H1 (cell line): ENCODE results near the gene PDLIM3. TPM values are rescaled to one million over a fixed set of nuclear protein-coding genes. Genes with fewer than 3 reads are reported as not detected.

ENCODE experiments used
- CTCF ChIA-PET: fragments of 300-600 bp; sonication (Branson Sonifier 250); formaldehyde crosslinking; loops from one replicate; lab custom pipeline; 2021; ENCODE audit not compliant: partially characterized antibody; lab: Charles Lee
- POLR2A ChIA-PET: fragments of 300-600 bp; sonication (Branson Sonifier 250); formaldehyde crosslinking; loops from one replicate; lab custom pipeline; 2021; ENCODE audit warnings: inconsistent platforms; ENCODE audit not compliant: partially characterized antibody; lab: Charles Lee
- DNase-seq, 2 experiments: peaks; one replicate each; pipeline versions ENCODE4 v3.0.0 to v3.0.0-alpha.2; 2010 to 2022; ENCODE audit warnings: low spot score in 2 of 2, low read depth in 1 of 2, mixed read lengths in 1 of 2
- FAIRE-seq: peaks from 2 replicates; lab custom pipeline; 2011; peaks lifted over from hg19 to GRCh38; lab: Jason Lieb, UNC
- H2AFZ ChIP-seq: 2 replicates; pipeline ENCODE4 v1.8.1; 2012; ENCODE audit warnings: low read length, inconsistent platforms
- H2AK5ac ChIP-seq: 2 replicates; pipeline ENCODE4 v1.6.1; 2013; ENCODE audit warnings: low read depth, low read length
- H2BK120ac ChIP-seq: replicated peaks from 2 replicates; pipeline ENCODE3; 2013; ENCODE audit warnings: low read depth, low read length, inconsistent platforms
- H2BK12ac ChIP-seq: 2 replicates; pipeline ENCODE4 v1.6.1; 2013; ENCODE audit warnings: low read depth, low read length
- H2BK15ac ChIP-seq: 2 replicates; pipeline ENCODE4 v1.6.1; 2013; ENCODE audit warnings: low read length
- H2BK20ac ChIP-seq: 2 replicates; pipeline ENCODE4 v1.6.1; 2013; ENCODE audit warnings: low read length
- H2BK5ac ChIP-seq: 2 replicates; pipeline ENCODE4 v1.6.1; 2013; ENCODE audit warnings: low read depth, low read length
- H3K14ac ChIP-seq: 2 replicates; pipeline ENCODE4 v1.6.1; 2013; ENCODE audit warnings: inconsistent platforms; ENCODE audit not compliant: insufficient read length
- H3K18ac ChIP-seq: 2 replicates; pipeline ENCODE4 v1.6.1; 2013; ENCODE audit warnings: low read length; ENCODE audit errors: extremely low read depth
- H3K23ac ChIP-seq: 2 replicates; pipeline ENCODE4 v1.6.1; 2013; ENCODE audit warnings: inconsistent platforms; ENCODE audit not compliant: insufficient read length
- H3K23me2 ChIP-seq: 2 replicates; pipeline ENCODE4 v1.6.1; 2013; ENCODE audit warnings: low read depth, low read length
- H3K27ac ChIP-seq: 2 replicates; pipeline ENCODE4 v1.6.1; 2011; ENCODE audit warnings: low read depth, low read length, inconsistent platforms
- H3K27me3 ChIP-seq, 4 experiments: replicated peaks in 1 of 4; 1 replicate in 1 of 4; 2 replicates in 3 of 4; pipeline versions ENCODE4 v1.6.1 to v1.8.1; 2011 to 2013; ENCODE audit warnings: low read length in 3 of 4, mild to moderate bottlenecking in 3 of 4, inconsistent platforms in 2 of 4, mixed read lengths in 2 of 4, moderate library complexity in 1 of 4; ENCODE audit not compliant: control insufficient read depth in 3 of 4, insufficient read depth in 3 of 4; ENCODE audit errors: extremely low read depth in 1 of 4
- H3K36me3 ChIP-seq, 4 experiments: 2 replicates each; pipeline versions ENCODE4 v1.6.1 to v1.8.1; 2011 to 2013; ENCODE audit warnings: mild to moderate bottlenecking in 4 of 4, low read length in 3 of 4, moderate library complexity in 2 of 4, control low read depth in 1 of 4, inconsistent platforms in 1 of 4; ENCODE audit not compliant: insufficient read depth in 4 of 4, control insufficient read depth in 2 of 4
- H3K4ac ChIP-seq: replicated peaks from 2 replicates; pipeline ENCODE3; 2013; ENCODE audit warnings: low read length, low read depth, mixed read lengths, inconsistent platforms; ENCODE audit not compliant: insufficient read length
- H3K4me1 ChIP-seq, 4 experiments: replicated peaks in 1 of 4; 1 replicate in 1 of 4; 2 replicates in 3 of 4; pipeline versions ENCODE4 v1.6.1 to v1.8.1; 2011 to 2013; ENCODE audit warnings: low read length in 3 of 4, inconsistent platforms in 2 of 4, mixed read lengths in 1 of 4; ENCODE audit not compliant: insufficient read depth in 4 of 4, control insufficient read depth in 3 of 4
- H3K4me2 ChIP-seq, 2 experiments: 2 replicates each; pipeline versions ENCODE4 v1.6.1 to v1.8.1; 2011 to 2013; ENCODE audit warnings: low read depth in 2 of 2, low read length in 2 of 2, control low read depth in 1 of 2, inconsistent platforms in 1 of 2, mild to moderate bottlenecking in 1 of 2; ENCODE audit not compliant: insufficient read depth in 1 of 2
- H3K4me3 ChIP-seq, 4 experiments: fragments of 200-600, 300-600 bp in 1 of 4; sonication (generic), shearing (Covaris generic), sonication (Bioruptor Twin) in 1 of 4; 2 replicates each; pipeline versions ENCODE4 v1.5.1 to v1.8.1; 2011 to 2016; ENCODE audit warnings: low read length in 4 of 4, low read depth in 3 of 4, control low read depth in 2 of 4, inconsistent platforms in 2 of 4, mild to moderate bottlenecking in 2 of 4, mixed read lengths in 1 of 4, moderate library complexity in 1 of 4; ENCODE audit not compliant: insufficient read depth in 2 of 4; ENCODE audit errors: extremely low read depth in 1 of 4
- H3K56ac ChIP-seq: replicated peaks from 2 replicates; pipeline ENCODE3; 2013; ENCODE audit warnings: low read depth, mild to moderate bottlenecking, mixed read lengths, low read length, inconsistent platforms; ENCODE audit not compliant: insufficient read length
- H3K79me1 ChIP-seq: 2 replicates; pipeline ENCODE4 v1.6.1; 2013; ENCODE audit warnings: low read depth, low read length, control low read depth
- H3K79me2 ChIP-seq, 2 experiments: 2 replicates each; pipeline versions ENCODE4 v1.6.1 to v1.8.1; 2012 to 2013; ENCODE audit warnings: low read length in 2 of 2, mild to moderate bottlenecking in 2 of 2, inconsistent platforms in 1 of 2; ENCODE audit not compliant: insufficient read depth in 2 of 2, control insufficient read depth in 1 of 2
- H3K9ac ChIP-seq, 4 experiments: replicated peaks in 1 of 4; 1 replicate in 1 of 4; 2 replicates in 3 of 4; pipeline versions ENCODE4 v1.6.1 to v1.8.1; 2011 to 2013; ENCODE audit warnings: low read depth in 3 of 4, low read length in 3 of 4, control low read depth in 2 of 4, mild to moderate bottlenecking in 2 of 4, moderate library complexity in 2 of 4, inconsistent platforms in 1 of 4; ENCODE audit errors: extremely low read depth in 1 of 4
- H3K9me3 ChIP-seq, 2 experiments: 2 replicates each; pipeline versions ENCODE4 v1.6.1 to v1.8.1; 2012 to 2013; ENCODE audit warnings: mild to moderate bottlenecking in 2 of 2, moderate library complexity in 2 of 2, control low read depth in 1 of 2, inconsistent platforms in 1 of 2, low read depth in 1 of 2, low read length in 1 of 2, mixed read lengths in 1 of 2; ENCODE audit not compliant: insufficient read depth in 2 of 2
- H4K20me1 ChIP-seq, 2 experiments: replicated peaks in 1 of 2; 2 replicates each; pipeline versions ENCODE3 to v1.8.1; 2011 to 2013; ENCODE audit warnings: inconsistent platforms in 2 of 2, low read length in 2 of 2, mild to moderate bottlenecking in 1 of 2; ENCODE audit not compliant: insufficient read depth in 2 of 2, control insufficient read depth in 1 of 2
- H4K5ac ChIP-seq: 2 replicates; pipeline ENCODE4 v1.6.1; 2013; ENCODE audit warnings: low read length, low read depth, mixed read lengths, inconsistent platforms; ENCODE audit not compliant: insufficient read length
- H4K8ac ChIP-seq: 2 replicates; pipeline ENCODE4 v1.8.0; 2013; ENCODE audit warnings: mild to moderate bottlenecking, moderate library complexity, low read length, inconsistent platforms; ENCODE audit not compliant: insufficient read depth; ENCODE audit errors: extremely low read depth
- H4K91ac ChIP-seq: replicated peaks from 2 replicates; pipeline ENCODE3; 2013; ENCODE audit warnings: low read length, mixed read lengths, inconsistent platforms; ENCODE audit not compliant: insufficient read length
- E2F6 ChIP-seq: IDR thresholded peaks from 2 replicates; pipeline ENCODE4 v1.6.1; 2012; ENCODE audit warnings: inconsistent platforms
- EGR1 ChIP-seq: IDR thresholded peaks from 2 replicates; pipeline ENCODE4 v1.6.1; 2011; ENCODE audit warnings: low read depth, low read length, borderline replicate concordance
- EP300 ChIP-seq, 2 experiments: IDR thresholded peaks; 1 replicate in 1 of 2; 2 replicates in 1 of 2; pipeline ENCODE4 v1.6.1; 2011 to 2012; ENCODE audit warnings: low read depth in 2 of 2, low read length in 2 of 2, mild to moderate bottlenecking in 2 of 2, borderline replicate concordance in 1 of 2, inconsistent platforms in 1 of 2, moderate library complexity in 1 of 2
- RFX5 ChIP-seq: IDR thresholded peaks from 2 replicates; pipeline ENCODE4 v1.6.1; 2011; ENCODE audit warnings: low read depth, low read length, improper control_type of control experiment, borderline replicate concordance
- SP2 ChIP-seq: IDR thresholded peaks from 2 replicates; pipeline ENCODE4 v1.6.1; 2012; ENCODE audit warnings: mild to moderate bottlenecking, low read length, inconsistent platforms
- WGBS, 2 experiments: shearing (Covaris generic) in 1 of 2; methylation state at CpG; one replicate each; pipeline versions ENCODE4 v1.1.6 to v1.1.7; 2013 to 2015; ENCODE audit warnings: low lambda C conversion rate in 2 of 2, mixed read lengths in 2 of 2, inconsistent platforms in 1 of 2, low coverage in 1 of 2, missing lambda C conversion rate in 1 of 2; ENCODE audit not compliant: insufficient replicate concordance in 2 of 2, insufficient coverage in 1 of 2, insufficient read length in 1 of 2; ENCODE audit errors: extremely low coverage in 1 of 2, missing lambda C conversion rate in 1 of 2; 5-methylcytosine and 5-hydroxymethylcytosine counted together
- polyA plus RNA-seq, 7 experiments: library from polyadenylated mRNA; depleted of rRNA in 3 of 7; stranded (reverse) in 5 of 7; unstranded in 2 of 7; fragments of >200 nt in 5 of 7; fragments of 200-250 nt in 2 of 7; gene quantifications; 1 replicate in 5 of 7; 2 replicates in 1 of 7; 4 replicates in 1 of 7; pipeline versions ENCODE4 v1.2.1 to v1.2.3, GENCODE V29; 2011 to 2013; ENCODE audit warnings: missing spikeins in 2 of 7, mixed read lengths in 2 of 7
- total RNA-seq: library from RNA; stranded (reverse); fragmentation: NEBNext Ultra II Directional; extraction: Animal tissue kit (Norgen Biotek cat#: 25700); gene quantifications from 2 replicates; pipeline ENCODE4 v1.2.1, GENCODE V29; 2021
- TF ChIP-seq, protein P1 (sequence below): IDR thresholded peaks from 2 replicates; pipeline ENCODE4 v1.6.1; 2012; ENCODE audit warnings: inconsistent platforms

The PDLIM3 gene
- total and polyA plus RNA-seq, 2 of the 8 experiments (the other 6 are each of a cell fraction or from before 2014, with no cell fraction given) = 7.6 to 8.1 TPM

- peaks cover 2 to 8% (median 6%) of the 10 kb centered on the region in 4 experiments; a peak in 6 of 7 replicates for H3K4me1 ChIP-seq
- H4K5ac ChIP-seq = no peak overlapping the region
- no peaks in the 10 kb centered on the region for H3K27me3 ChIP-seq
- H3K23ac ChIP-seq = no peak overlapping the region
- no peak overlapping the region for H4K8ac ChIP-seq
- H3K4me2 ChIP-seq = no peak overlapping the region
- FAIRE-seq (no peak), DNase-seq (no peak)
- no peak overlapping the region for H2BK12ac ChIP-seq
- ChIA-PET POLR2A (no interaction called here), CTCF (interaction anchor here (1.0 to 1.9 kb wide), 4 partner anchors 27 to 451 kb away, joined by 3 to 5 read pairs (median 4); no protein-coding TSS in a partner anchor)
- H3K18ac ChIP-seq = no peak overlapping the region
- no peak overlapping the region for H2BK20ac ChIP-seq
- 92% methylated on average over 3 of the region's 3 CpGs; no CpG with 5 or more reads in 1 of the 2 experiments for WGBS, 2 experiments
- no peaks in the 10 kb centered on the region for H3K79me2 ChIP-seq
- H3K4me3 ChIP-seq = no peak overlapping the region
- H3K79me1 ChIP-seq = no peaks in the 10 kb centered on the region
- H3K56ac ChIP-seq = no peak overlapping the region
- no peak overlapping the region for H2AK5ac ChIP-seq
- H3K23me2 ChIP-seq = no peaks in the 10 kb centered on the region
- no peaks in the 10 kb centered on the region for H4K20me1 ChIP-seq
- H4K91ac ChIP-seq = no peak overlapping the region
- no peak overlapping the region for H3K14ac ChIP-seq
- H2BK5ac ChIP-seq = no peak overlapping the region
- no peak overlapping the region for H2BK120ac ChIP-seq
- no peak overlapping the region for H2BK15ac ChIP-seq
- H3K27ac ChIP-seq = no peak overlapping the region
- H3K9me3 ChIP-seq = peaks cover 1 to 2% of the 10 kb centered on the region in 2 experiments; a peak in 1 of 4 replicates
- no peak overlapping the region for H2AFZ ChIP-seq
- no peaks in the 10 kb centered on the region for H3K36me3 ChIP-seq
- H3K9ac ChIP-seq = no peak overlapping the region
- TF ChIP-seq EGR1 (no peak), SP2 (no peak), RFX5 (no peak), E2F6 (no peak), EP300 (IDR thresholded peaks at IDR 0.05; ENCODE audit: borderline replicate concordance in 1 of 2, low read depth in 2 of 2, low read length in 2 of 2) (no peak)
- TF ChIP-seq, protein P1, sequence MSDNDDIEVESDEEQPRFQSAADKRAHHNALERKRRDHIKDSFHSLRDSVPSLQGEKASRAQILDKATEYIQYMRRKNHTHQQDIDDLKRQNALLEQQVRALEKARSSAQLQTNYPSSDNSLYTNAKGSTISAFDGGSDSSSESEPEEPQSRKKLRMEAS = no peak
- no peak overlapping the region for H3K4ac ChIP-seq
Measured at GRCh38 chr4:185570727-185571126, 35.4 kb upstream of the PDLIM3 start.
